B cell (primary cell): ENCODE results near the gene HOXA11.

Experiments used
- EZH2 ChIP-seq: IDR thresholded peaks from 2 replicates; pipeline ENCODE4 v1.6.1; 2012; ENCODE audit warnings: borderline replicate concordance, low read depth, mild to moderate bottlenecking, moderate library complexity, low read length; ENCODE audit not compliant: insufficient read depth, poor library complexity, severe bottlenecking
- TF ChIP-seq, protein P1 (sequence below): fragments of 200-600 bp; IDR thresholded peaks from one replicate; pipeline ENCODE4 v1.8.0; 2022; ENCODE audit warnings: antibody characterized with exemption, mild to moderate bottlenecking

DNA sequence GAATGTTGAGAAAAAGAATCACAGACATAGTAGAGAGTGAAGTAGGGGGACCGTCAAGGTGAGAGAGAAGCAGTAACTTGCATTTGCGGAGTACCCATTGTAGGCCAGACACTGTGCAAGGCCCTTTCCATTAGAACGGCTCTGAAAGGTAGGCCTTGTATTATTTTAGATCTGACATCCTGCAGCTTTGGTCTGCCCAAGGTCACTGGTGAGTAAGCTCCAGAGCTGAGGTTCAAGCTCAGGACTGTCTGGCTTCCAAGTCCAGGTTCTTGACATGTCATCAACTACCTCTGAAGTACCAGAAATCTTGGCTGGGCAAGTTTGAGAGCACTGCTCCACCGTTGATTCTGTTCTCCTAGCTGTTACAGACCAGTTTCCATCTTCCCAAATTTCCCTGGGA is 44.4 kb upstream of the HOXA11 start:
- TF ChIP-seq, protein P1, sequence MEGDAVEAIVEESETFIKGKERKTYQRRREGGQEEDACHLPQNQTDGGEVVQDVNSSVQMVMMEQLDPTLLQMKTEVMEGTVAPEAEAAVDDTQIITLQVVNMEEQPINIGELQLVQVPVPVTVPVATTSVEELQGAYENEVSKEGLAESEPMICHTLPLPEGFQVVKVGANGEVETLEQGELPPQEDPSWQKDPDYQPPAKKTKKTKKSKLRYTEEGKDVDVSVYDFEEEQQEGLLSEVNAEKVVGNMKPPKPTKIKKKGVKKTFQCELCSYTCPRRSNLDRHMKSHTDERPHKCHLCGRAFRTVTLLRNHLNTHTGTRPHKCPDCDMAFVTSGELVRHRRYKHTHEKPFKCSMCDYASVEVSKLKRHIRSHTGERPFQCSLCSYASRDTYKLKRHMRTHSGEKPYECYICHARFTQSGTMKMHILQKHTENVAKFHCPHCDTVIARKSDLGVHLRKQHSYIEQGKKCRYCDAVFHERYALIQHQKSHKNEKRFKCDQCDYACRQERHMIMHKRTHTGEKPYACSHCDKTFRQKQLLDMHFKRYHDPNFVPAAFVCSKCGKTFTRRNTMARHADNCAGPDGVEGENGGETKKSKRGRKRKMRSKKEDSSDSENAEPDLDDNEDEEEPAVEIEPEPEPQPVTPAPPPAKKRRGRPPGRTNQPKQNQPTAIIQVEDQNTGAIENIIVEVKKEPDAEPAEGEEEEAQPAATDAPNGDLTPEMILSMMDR: no peak
- no peak for TF ChIP-seq EZH2
